Hepatocyte (in vitro differentiated cells): ENCODE results near the gene LAMB4.

Experiments used
- CTCF ChIP-seq: fragments of 200-600 bp; sonication (generic); IDR thresholded peaks from 2 replicates; pipeline ENCODE4 v1.5.1; 2016; ENCODE audit warnings: antibody characterized with exemption, mild to moderate bottlenecking; ENCODE audit not compliant: poor library complexity
- EZH2phosphoT487 ChIP-seq: fragments of 200-600 bp; sonication (generic); IDR thresholded peaks from one replicate; pipeline ENCODE4 v1.6.1; 2018; ENCODE audit warnings: antibody characterized with exemption, mild to moderate bottlenecking, low read depth, moderate library complexity; ENCODE audit not compliant: unreplicated experiment, severe bottlenecking

DNA sequence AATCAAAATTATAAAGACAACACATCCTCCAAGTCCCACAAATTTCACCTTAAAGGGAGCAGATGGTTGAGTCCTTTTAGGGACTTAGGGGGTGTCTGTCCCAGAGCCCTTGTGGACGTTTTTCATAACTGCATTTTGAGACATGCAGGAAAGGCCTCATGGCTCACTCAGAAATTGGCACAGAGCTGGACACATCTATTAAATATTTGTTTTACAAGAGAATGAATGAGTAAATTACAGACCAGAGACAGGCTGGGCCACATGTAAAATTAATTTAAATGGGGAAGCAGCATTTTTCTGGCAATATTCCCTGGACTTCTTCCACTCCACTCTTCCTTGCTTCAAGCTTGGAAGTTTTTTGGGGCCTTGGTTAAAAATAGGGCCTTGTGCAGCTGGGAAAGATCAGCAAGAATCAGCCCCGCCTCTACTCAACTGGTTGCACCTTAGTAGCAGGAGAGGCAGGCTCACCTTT is 147.2 kb downstream of the LAMB4 start:
- TF ChIP-seq CTCF (peak; percentile 11), EZH2phosphoT487 (no peak)
